ENCODE results near the gene PBX2.

DNA sequence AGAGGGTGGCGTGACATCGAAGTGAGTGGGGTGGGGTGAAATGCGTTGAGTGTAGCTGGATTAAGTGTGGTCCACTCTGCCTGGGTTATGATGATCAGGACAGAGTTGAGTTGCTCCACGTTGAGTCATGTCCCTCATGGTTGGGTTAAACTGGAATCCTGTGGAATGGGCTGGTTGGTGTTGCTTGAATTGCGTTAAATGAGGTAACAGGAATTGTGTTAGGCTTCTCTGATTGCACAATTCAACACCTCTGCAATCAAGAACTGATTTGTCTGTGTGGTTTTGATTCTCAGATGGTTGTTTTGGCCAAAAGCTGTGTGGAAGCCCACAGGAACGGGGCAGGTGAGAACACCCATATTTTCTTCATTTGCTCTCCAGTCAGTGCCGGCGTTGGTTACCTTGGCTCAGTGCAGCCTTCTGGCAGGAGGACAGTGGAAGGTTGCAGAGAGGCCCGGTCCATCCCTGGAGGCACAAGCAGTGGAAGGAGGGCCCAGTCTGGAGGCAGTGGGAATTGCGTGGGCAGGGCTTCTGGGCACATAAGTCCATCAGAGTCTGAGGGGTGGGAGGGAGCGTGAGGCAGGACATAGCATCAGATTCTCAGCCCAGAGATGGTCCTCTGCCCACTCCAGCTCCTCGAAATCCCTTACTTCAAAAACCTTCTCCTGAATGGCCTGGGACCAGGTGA is 22.2 kb upstream of the PBX2 start:
- no peak for TF ChIP-seq EZH2 (IDR thresholded peaks at IDR 0.05; ENCODE audit: low read depth, unreplicated experiment)
- TF ChIP-seq, protein P1, sequence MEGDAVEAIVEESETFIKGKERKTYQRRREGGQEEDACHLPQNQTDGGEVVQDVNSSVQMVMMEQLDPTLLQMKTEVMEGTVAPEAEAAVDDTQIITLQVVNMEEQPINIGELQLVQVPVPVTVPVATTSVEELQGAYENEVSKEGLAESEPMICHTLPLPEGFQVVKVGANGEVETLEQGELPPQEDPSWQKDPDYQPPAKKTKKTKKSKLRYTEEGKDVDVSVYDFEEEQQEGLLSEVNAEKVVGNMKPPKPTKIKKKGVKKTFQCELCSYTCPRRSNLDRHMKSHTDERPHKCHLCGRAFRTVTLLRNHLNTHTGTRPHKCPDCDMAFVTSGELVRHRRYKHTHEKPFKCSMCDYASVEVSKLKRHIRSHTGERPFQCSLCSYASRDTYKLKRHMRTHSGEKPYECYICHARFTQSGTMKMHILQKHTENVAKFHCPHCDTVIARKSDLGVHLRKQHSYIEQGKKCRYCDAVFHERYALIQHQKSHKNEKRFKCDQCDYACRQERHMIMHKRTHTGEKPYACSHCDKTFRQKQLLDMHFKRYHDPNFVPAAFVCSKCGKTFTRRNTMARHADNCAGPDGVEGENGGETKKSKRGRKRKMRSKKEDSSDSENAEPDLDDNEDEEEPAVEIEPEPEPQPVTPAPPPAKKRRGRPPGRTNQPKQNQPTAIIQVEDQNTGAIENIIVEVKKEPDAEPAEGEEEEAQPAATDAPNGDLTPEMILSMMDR (conservative IDR thresholded peaks at IDR 0.05; ENCODE audit: low read depth in 2 of 2) = no peak
- TF ChIP-seq POLR2AphosphoS5 (IDR thresholded peaks at IDR 0.05; ENCODE audit: low read depth) = no peak
- TF ChIP-seq, protein P2, sequence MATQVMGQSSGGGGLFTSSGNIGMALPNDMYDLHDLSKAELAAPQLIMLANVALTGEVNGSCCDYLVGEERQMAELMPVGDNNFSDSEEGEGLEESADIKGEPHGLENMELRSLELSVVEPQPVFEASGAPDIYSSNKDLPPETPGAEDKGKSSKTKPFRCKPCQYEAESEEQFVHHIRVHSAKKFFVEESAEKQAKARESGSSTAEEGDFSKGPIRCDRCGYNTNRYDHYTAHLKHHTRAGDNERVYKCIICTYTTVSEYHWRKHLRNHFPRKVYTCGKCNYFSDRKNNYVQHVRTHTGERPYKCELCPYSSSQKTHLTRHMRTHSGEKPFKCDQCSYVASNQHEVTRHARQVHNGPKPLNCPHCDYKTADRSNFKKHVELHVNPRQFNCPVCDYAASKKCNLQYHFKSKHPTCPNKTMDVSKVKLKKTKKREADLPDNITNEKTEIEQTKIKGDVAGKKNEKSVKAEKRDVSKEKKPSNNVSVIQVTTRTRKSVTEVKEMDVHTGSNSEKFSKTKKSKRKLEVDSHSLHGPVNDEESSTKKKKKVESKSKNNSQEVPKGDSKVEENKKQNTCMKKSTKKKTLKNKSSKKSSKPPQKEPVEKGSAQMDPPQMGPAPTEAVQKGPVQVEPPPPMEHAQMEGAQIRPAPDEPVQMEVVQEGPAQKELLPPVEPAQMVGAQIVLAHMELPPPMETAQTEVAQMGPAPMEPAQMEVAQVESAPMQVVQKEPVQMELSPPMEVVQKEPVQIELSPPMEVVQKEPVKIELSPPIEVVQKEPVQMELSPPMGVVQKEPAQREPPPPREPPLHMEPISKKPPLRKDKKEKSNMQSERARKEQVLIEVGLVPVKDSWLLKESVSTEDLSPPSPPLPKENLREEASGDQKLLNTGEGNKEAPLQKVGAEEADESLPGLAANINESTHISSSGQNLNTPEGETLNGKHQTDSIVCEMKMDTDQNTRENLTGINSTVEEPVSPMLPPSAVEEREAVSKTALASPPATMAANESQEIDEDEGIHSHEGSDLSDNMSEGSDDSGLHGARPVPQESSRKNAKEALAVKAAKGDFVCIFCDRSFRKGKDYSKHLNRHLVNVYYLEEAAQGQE (IDR thresholded peaks at IDR 0.05; ENCODE audit: unreplicated experiment) = no peak
- no peak for TF ChIP-seq NANOG (IDR thresholded peaks at IDR 0.05; ENCODE audit: borderline replicate concordance)
- TF ChIP-seq, protein P3, sequence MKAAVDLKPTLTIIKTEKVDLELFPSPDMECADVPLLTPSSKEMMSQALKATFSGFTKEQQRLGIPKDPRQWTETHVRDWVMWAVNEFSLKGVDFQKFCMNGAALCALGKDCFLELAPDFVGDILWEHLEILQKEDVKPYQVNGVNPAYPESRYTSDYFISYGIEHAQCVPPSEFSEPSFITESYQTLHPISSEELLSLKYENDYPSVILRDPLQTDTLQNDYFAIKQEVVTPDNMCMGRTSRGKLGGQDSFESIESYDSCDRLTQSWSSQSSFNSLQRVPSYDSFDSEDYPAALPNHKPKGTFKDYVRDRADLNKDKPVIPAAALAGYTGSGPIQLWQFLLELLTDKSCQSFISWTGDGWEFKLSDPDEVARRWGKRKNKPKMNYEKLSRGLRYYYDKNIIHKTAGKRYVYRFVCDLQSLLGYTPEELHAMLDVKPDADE (IDR thresholded peaks at IDR 0.05) = no peak
